Activated B cell treated with CpG ODN at 0.5 μM for 24 hours (primary cell): ENCODE results near the gene SNAP29. TPM values are rescaled to one million over a fixed set of nuclear protein-coding genes. Genes with fewer than 3 reads are reported as not detected.
"Not testable (repeated sequence)": the region's sequence is repeated elsewhere in the genome, so short reads cannot be mapped to it uniquely, and the experiment has no call there.

ENCODE experiments used
- ATAC-seq: fragments of 200-7000 bp; cut with Tn5 transposase; one replicate; pipeline ENCODE4 v1.10.0; 2021; ENCODE audit warnings: low read depth, mild to moderate bottlenecking, moderate library complexity
- CTCF ChIA-PET: fragments of 350-600 bp; sonication (Branson Sonifier 250); formaldehyde crosslinking; loops from one replicate; lab custom pipeline; 2021; ENCODE audit warnings: antibody characterized with exemption; lab: Charles Lee
- POLR2A ChIA-PET: fragments of 350-600 bp; sonication (Branson Sonifier 250); formaldehyde crosslinking; loops from one replicate; lab custom pipeline; 2021; ENCODE audit warnings: antibody characterized with exemption; lab: Charles Lee
- DNase-seq: peaks from one replicate; pipeline ENCODE4 v3.0.0; 2022
- H3K27ac Mint-ChIP-seq: one replicate; pipeline ENCODE4 v1.8.0; 2020; ENCODE audit warnings: mixed read lengths
- H3K27me3 Mint-ChIP-seq: one replicate; pipeline ENCODE4 v1.8.0; 2021; ENCODE audit warnings: mixed read lengths
- H3K36me3 Mint-ChIP-seq: one replicate; pipeline ENCODE4 v1.8.0; 2021; ENCODE audit warnings: low read depth, mixed read lengths
- H3K4me1 Mint-ChIP-seq: one replicate; pipeline ENCODE4 v1.8.0; 2021; ENCODE audit warnings: mixed read lengths
- H3K4me3 Mint-ChIP-seq: one replicate; pipeline ENCODE4 v1.8.0; 2020; ENCODE audit warnings: mild to moderate bottlenecking, mixed read lengths
- H3K9me3 Mint-ChIP-seq: one replicate; pipeline ENCODE4 v1.8.0; 2020; ENCODE audit warnings: mixed read lengths
- intact Hi-C: fragments of 100-400 bp; cut with micrococcal nuclease; formaldehyde crosslinking; loops from one replicate; pipeline ENCODE4 v1.15.1; 2024
- total RNA-seq: library from RNA; stranded (reverse); gene quantifications from 2 replicates; pipeline ENCODE4 v1.2.3, GENCODE V29; 2022
- TF ChIP-seq, protein P1 (sequence below): fragments of 200-600 bp; IDR thresholded peaks from one replicate; pipeline ENCODE4 v1.8.0; 2022; ENCODE audit warnings: antibody characterized with exemption, mild to moderate bottlenecking

Gene SNAP29
- total RNA-seq, 1 donor from 2014 or later, result 22.1 TPM

DNA sequence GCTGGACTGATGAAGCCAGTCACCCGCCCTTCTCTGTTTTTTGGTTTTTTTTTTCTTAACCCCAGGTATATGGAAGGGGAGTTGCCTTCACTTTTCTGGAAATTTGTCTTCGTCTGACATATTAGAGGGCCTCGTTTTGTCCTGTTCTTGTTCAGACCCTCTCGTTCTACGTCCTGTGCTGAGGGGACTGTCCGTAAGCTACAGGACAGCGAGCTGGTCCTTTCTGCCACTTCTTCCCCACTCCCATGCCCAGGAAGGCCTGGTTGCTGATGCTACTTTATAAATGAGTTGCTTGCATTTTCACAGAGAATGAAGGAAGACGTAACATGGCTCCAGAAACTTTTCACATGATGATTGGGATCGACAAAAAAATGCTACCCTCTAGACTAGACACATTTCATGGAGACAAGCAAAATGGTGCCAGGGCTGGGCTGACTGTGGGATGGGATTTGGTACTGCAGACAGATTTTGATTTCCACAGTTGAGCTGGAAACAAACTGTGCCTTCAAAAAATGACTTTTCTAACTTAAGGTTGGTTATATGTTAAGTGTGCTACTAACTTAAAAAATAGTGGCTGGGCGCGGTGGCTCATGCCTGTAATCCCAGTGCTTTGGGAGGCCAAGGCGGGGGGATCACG lies 31.2 kb downstream of the SNAP29 start:
- H3K4me3 Mint-ChIP-seq, result no peak overlapping the region
- H3K27me3 Mint-ChIP-seq, result peaks cover 2% of the 10 kb centered on the region
- no peak for ATAC-seq
- no peaks in the 10 kb centered on the region for H3K4me1 Mint-ChIP-seq
- ChIA-PET CTCF (no interaction called here), POLR2A (no interaction called here)
- H3K27ac Mint-ChIP-seq, result no peak overlapping the region
- H3K9me3 Mint-ChIP-seq, result no peaks in the 10 kb centered on the region
- TF ChIP-seq, protein P1, sequence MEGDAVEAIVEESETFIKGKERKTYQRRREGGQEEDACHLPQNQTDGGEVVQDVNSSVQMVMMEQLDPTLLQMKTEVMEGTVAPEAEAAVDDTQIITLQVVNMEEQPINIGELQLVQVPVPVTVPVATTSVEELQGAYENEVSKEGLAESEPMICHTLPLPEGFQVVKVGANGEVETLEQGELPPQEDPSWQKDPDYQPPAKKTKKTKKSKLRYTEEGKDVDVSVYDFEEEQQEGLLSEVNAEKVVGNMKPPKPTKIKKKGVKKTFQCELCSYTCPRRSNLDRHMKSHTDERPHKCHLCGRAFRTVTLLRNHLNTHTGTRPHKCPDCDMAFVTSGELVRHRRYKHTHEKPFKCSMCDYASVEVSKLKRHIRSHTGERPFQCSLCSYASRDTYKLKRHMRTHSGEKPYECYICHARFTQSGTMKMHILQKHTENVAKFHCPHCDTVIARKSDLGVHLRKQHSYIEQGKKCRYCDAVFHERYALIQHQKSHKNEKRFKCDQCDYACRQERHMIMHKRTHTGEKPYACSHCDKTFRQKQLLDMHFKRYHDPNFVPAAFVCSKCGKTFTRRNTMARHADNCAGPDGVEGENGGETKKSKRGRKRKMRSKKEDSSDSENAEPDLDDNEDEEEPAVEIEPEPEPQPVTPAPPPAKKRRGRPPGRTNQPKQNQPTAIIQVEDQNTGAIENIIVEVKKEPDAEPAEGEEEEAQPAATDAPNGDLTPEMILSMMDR, result no peak
- intact Hi-C loops, result loop anchor here (10.0 kb wide), 1 partner anchor 65 kb away; no protein-coding TSS in a partner anchor
- no peak for DNase-seq
- H3K36me3 Mint-ChIP-seq, result peaks cover 36% of the 10 kb centered on the region

DNA sequence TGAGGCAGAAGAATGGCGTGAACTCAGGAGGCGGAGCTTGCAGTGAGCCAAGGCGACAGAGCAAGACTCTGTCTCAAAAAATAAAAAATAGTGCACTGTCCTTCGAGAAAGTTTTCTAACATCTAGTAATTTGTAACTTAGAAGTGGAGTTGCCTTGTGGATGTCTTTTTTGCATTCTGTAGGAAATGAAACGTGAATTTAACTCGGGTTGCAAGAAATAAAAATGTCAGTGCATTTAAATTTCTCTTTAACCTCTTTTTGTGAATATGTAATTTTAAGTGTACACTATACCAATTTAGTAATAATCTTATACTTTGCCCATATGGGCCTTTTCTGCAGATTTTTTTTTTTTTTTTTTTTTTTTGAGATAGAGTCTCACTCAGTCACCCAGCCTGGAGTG lies 32.2 kb downstream of the SNAP29 start:
- H3K9me3 Mint-ChIP-seq, result no peaks in the 10 kb centered on the region
- no peak for ATAC-seq
- H3K36me3 Mint-ChIP-seq, result peaks cover 28% of the 10 kb centered on the region
- no peak overlapping the region for H3K27ac Mint-ChIP-seq
- ChIA-PET POLR2A (no interaction called here), CTCF (no interaction called here)
- intact Hi-C loops, result no loop called here
- TF ChIP-seq, protein P1, result no peak
- no peak for DNase-seq
- peaks cover 2% of the 10 kb centered on the region for H3K27me3 Mint-ChIP-seq
- no peaks in the 10 kb centered on the region for H3K4me1 Mint-ChIP-seq
- no peak overlapping the region for H3K4me3 Mint-ChIP-seq

DNA sequence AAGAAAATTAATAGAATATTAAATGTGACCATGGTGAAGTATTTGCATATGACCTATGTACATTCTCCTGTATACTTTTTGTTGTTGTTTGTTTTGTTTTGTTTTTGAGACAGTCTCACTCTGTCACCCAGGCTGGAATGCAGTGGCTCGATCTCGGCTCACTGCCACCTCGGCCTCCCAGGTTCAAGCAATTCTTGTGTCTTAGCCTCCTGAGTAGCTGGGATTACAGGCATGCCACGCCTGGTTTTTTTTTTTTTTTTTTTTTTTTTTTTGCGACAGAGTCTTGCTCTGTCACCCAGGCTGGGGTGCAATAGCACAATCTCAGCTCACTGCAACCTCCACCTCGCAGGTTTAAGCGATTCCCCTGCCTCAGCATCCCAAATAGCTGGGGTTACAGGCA lies 38.9 kb downstream of the SNAP29 start:
- POLR2A ChIA-PET, result interaction anchor here (0.6 to 0.7 kb wide), 2 partner anchors 17 to 19 kb away, joined by 5 to 7 read pairs; no protein-coding TSS in a partner anchor
- H3K4me3 Mint-ChIP-seq, H3K9me3 Mint-ChIP-seq, intact Hi-C loops, CTCF ChIA-PET, H3K4me1 Mint-ChIP-seq, ATAC-seq, H3K27ac Mint-ChIP-seq, H3K36me3 Mint-ChIP-seq, H3K27me3 Mint-ChIP-seq, DNase-seq: not testable (repeated sequence)

DNA sequence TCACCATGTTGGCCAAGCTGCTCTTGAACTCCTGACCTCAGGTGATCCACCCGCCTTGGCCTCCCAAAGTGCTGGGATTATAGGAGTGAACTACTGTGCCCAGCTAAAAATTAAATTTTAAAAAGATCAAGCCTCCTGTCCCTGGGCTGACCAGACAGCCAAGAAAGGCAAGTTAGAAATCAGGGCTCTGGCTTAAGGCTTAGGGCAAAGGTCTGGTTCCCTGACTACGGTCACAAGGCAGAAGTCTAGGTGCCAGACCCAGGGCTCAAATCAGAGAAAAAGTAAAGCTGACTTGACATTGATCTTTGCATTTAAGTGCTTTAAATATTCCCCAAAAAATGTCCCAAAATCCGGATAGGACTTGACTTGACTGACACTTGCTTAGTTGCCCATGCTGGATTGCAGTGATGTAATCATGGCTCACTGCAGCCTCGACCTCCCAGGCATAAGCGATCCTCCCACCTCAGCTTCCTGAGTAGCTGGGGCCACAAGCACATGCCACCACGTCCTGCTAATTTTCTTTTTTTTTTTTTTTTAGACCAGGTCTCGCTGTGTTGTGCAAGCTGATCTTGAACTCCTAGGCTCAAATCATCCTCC lies 41.1 kb downstream of the SNAP29 start:
- Mint-ChIP-seq H3K36me3 (no peaks in the 10 kb centered on the region), H3K27ac (no peak overlapping the region), H3K4me3 (no peak overlapping the region), H3K27me3 (no peaks in the 10 kb centered on the region), H3K9me3 (no peaks in the 10 kb centered on the region), H3K4me1 (no peaks in the 10 kb centered on the region)
- POLR2A ChIA-PET, result no interaction called here
- intact Hi-C loops, result no loop called here
- CTCF ChIA-PET, result no interaction called here
- ATAC-seq (no peak), DNase-seq (no peak)
- TF ChIP-seq, protein P1, result no peak

DNA sequence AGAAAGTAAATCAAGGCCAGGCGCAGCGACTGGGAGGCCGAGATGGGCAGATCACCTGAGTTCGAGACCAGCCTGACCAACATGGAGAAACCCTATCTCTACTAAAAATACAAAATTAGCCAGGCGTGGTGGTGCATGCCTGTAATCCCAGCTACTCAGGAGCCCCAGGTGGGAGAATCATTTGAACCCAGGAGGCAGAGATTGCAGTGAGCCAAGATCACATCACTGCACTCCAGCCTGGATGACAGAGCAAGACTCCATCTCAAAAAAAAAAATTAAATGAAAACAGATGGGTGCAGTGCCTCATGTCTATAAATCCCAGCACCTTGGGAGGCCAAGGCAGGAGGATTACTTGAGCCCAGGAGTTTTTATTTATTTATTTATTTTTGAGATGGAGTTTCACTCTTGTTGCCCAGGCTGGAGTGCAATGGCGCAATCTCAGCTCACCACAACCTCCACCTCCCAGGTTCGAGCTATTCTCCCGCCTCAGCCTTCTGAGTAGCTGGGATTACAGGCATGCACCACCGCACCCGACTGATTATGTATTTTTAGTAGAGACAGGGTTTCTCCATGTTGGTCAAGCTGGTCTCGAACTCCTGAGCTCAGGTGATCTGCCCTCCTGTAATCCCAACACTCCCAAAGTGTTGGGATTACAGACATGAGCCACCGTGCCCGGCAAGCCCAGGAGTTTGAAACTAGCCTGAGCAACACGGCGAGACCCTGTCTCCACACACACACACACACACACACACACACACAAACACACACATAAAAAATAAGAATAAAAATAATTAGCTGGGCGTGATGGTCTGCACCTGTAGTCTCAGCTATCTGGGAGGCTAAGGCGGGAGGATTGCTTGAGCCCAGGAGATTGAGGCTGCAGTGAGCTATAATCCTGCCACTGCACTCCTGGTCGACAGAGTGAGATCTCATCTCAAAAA lies 42.6 kb downstream of the SNAP29 start:
- H3K4me3 Mint-ChIP-seq, ATAC-seq, H3K27ac Mint-ChIP-seq, CTCF ChIA-PET, H3K36me3 Mint-ChIP-seq, H3K4me1 Mint-ChIP-seq, POLR2A ChIA-PET, H3K27me3 Mint-ChIP-seq, intact Hi-C loops, H3K9me3 Mint-ChIP-seq, DNase-seq: not testable (repeated sequence)

DNA sequence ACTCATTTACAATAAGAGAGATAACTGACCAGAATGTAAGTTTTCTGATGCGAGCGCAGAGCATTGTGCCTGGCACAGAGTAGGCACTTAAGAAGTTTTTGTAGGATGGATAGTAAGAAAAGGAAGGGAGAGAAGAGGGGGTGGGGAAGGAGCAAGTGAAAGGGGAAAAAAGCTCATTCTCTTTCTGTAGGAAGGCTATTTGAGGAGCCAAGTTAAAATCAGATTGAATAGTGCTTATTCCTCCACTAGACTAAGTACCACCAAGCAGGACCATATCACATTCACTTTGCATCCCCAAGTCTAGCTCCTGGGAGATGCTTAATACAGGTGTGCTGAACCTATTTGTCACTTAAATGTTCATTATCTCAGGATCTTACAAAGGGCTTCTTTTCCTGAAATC lies 44.3 kb downstream of the SNAP29 start:
- H3K27ac Mint-ChIP-seq, result no peak overlapping the region
- CTCF ChIA-PET, result no interaction called here
- H3K9me3 Mint-ChIP-seq, result no peaks in the 10 kb centered on the region
- peaks cover 3% of the 10 kb centered on the region for H3K27me3 Mint-ChIP-seq
- intact Hi-C loops, result no loop called here
- no peaks in the 10 kb centered on the region for H3K36me3 Mint-ChIP-seq
- H3K4me1 Mint-ChIP-seq, result no peaks in the 10 kb centered on the region
- TF ChIP-seq, protein P1, result no peak
- DNase-seq, result no peak
- POLR2A ChIA-PET, result no interaction called here
- no peak overlapping the region for H3K4me3 Mint-ChIP-seq
- no peak for ATAC-seq
